ENCODE results near the gene CWH43. TPM values are rescaled to one million over a fixed set of nuclear protein-coding genes. Genes with fewer than 3 reads are reported as not detected.
"Not testable (repeated sequence)": the region's sequence is repeated elsewhere in the genome, so short reads cannot be mapped to it uniquely, and the experiment has no call there.

Gene CWH43
- total RNA-seq, 3 donors from 2014 or later, result 18.3 to 39.8 (median 28.0) TPM

DNA sequence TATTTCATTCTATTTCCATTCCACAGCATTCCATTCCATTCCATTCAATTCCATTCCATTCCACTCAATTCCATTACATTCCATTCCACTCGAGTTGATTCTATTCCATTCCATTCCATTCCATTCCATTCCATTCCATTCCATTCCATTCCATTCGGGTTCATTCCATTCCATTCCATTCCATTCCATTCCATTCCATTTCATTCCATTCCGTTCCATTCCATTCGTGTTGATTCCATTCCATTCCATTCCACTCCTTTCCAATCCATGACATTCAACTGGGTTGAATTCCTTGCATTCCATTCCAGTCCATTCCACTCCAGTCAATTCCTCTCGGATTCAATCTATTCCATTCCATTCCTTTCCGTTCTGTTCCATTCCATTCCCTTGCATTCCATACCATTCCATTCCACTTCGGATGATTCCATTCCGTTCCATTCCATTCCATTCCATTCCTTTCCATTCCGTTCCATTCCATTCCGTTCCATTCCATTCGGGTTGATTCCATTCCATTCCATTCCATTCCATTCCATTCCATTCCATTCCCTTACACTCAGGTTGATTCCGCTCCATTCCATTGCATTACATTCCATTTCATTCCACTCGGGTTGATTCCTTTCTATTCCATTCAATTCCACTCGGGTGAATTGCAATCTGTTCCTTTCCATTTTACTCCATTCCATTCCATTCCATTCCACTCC is 117.5 kb downstream of the CWH43 start:
- H3K4me1 ChIP-seq (ENCODE audit: low read depth); H3K4me3 ChIP-seq; intact Hi-C loops (cut with DNase I, micrococcal nuclease); H3K36me3 ChIP-seq (ENCODE audit: low read depth): not testable (repeated sequence)
- DNase-seq (peak in 1 of 3 donors; percentile 3), ATAC-seq (peak; percentile 34)
- peaks cover 87% of the 10 kb centered on the region for H3K9me3 ChIP-seq

DNA sequence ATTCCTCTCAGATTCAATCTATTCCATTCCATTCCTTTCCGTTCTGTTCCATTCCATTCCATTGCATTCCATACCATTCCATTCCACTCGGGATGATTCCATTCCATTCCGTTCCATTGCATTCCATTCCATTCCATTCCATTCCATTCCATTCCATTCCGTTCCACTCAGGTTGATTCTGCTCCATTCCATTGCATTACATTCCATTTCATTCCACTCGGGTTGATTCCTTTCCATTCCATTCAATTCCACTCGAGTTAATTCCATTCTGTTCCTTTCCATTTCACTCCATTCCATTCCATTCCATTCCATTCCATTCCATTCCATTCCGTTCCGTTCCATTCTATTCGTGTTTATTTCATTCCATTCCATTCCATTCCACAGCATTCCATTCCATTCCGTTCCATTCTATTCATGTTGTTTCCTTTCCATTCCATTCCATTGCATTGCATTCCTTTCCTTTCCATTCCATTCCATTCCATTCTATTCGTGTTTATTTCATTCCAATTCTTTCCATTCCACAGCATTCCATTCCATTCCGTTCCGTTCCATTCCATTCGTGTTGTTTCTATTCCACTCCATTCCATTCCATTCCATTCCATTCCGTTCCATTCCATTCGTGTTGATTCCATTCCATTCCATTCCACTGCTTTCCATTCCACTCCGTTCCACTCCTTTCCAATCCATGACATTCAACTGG is 118.3 kb downstream of the CWH43 start:
- intact Hi-C loops (cut with DNase I, micrococcal nuclease), result not testable (repeated sequence)

GRCh38 chr4:49105248-49105904 is 119.3 kb downstream of the CWH43 start:
- H3K9me3 ChIP-seq, result peaks cover 81% of the 10 kb centered on the region
- H3K4me1 ChIP-seq (ENCODE audit: low read depth); H3K36me3 ChIP-seq (ENCODE audit: low read depth); H3K4me3 ChIP-seq; DNase-seq; intact Hi-C loops (cut with DNase I, micrococcal nuclease): not testable (repeated sequence)
- peak; percentile 3 for ATAC-seq

More for the DNA sequence above, 118.3 kb downstream of the CWH43 start:
- H3K9me3 ChIP-seq, result peaks cover 81% of the 10 kb centered on the region
- DNase-seq; H3K4me1 ChIP-seq (ENCODE audit: low read depth); H3K4me3 ChIP-seq; H3K36me3 ChIP-seq (ENCODE audit: low read depth): not testable (repeated sequence)
- peak; percentile 18 for ATAC-seq

GRCh38 chr4:49107262-49107661 is 121.2 kb downstream of the CWH43 start:
- H3K4me1 ChIP-seq (ENCODE audit: low read depth); intact Hi-C loops (cut with DNase I, micrococcal nuclease); ATAC-seq; H3K36me3 ChIP-seq (ENCODE audit: low read depth); DNase-seq; H3K4me3 ChIP-seq: not testable (repeated sequence)
- H3K9me3 ChIP-seq, result peaks cover 89% of the 10 kb centered on the region

- intact Hi-C loops (cut with DNase I, micrococcal nuclease); H3K4me3 ChIP-seq; H3K36me3 ChIP-seq (ENCODE audit: low read depth); DNase-seq; H3K4me1 ChIP-seq (ENCODE audit: low read depth): not testable (repeated sequence)
- peak; percentile 71 for ATAC-seq
- peaks cover 89% of the 10 kb centered on the region for H3K9me3 ChIP-seq
These were observed 122.3 kb downstream of the CWH43 start for GRCh38 chr4:49108183-49108978.

- H3K9me3 ChIP-seq, result peaks cover 89% of the 10 kb centered on the region
- DNase-seq; H3K4me3 ChIP-seq; H3K4me1 ChIP-seq (ENCODE audit: low read depth); intact Hi-C loops (cut with DNase I, micrococcal nuclease); H3K36me3 ChIP-seq (ENCODE audit: low read depth): not testable (repeated sequence)
- peak; percentile 57 for ATAC-seq
These were observed 123.6 kb downstream of the CWH43 start for GRCh38 chr4:49109567-49110166.

DNA sequence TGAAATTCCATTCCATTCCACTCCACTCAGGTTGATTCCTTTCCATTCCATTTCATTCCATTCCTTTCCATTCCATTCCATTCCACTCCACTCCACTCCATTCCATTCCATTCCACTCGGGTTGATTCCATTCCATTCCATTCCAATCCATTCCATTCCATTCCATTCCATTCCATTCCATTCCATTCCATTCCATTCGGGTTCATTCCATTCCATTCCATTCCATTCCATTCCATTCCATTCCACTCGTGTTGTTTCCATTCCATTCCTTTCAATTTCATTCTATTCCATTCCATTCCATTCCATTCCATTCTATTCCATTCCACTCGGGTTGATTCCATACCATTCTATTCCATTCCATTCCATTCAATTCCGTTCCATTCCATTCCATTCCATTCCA is 124.5 kb downstream of the CWH43 start:
- DNase-seq; H3K4me3 ChIP-seq; H3K4me1 ChIP-seq (ENCODE audit: low read depth); intact Hi-C loops (cut with DNase I, micrococcal nuclease); H3K36me3 ChIP-seq (ENCODE audit: low read depth): not testable (repeated sequence)
- H3K9me3 ChIP-seq, result peaks cover 89% of the 10 kb centered on the region
- ATAC-seq, result peak; percentile 63

Other genes with a start within 250 kb of the CWH43 start
- 100 to 1,000 TPM; 205 to 416 (median 330) TPM for gene FRYL, start 206.0 kb upstream of the CWH43 start, total RNA-seq
- gene OCIAD1, start 155.2 kb upstream of the CWH43 start, total RNA-seq, result 100 to 1,000 TPM; 119 to 150 (median 133) TPM
- 100 to 1,000 TPM in 1 of 3 donors, 10 to 100 TPM in 2; 34.0 to 110 (median 67.1) TPM for gene OCIAD2, start 79.5 kb upstream of the CWH43 start, total RNA-seq

All from mucosa of descending colon (tissue), 3 donors.